Thoracic aorta endothelial cell (primary cell): Measurements from ENCODE around the gene DCLK1. TPM values are rescaled to one million over a fixed set of nuclear protein-coding genes. Genes with fewer than 3 reads are reported as not detected.

ENCODE experiments used
- total RNA-seq: library from RNA; depleted of rRNA; stranded (reverse); fragments of >200 nt; gene quantifications from 2 replicates; pipeline ENCODE4 v1.2.3, GENCODE V29; 2012

Gene DCLK1
- total RNA-seq = 3.5 and 8.5 TPM in 2 replicates

DNA sequence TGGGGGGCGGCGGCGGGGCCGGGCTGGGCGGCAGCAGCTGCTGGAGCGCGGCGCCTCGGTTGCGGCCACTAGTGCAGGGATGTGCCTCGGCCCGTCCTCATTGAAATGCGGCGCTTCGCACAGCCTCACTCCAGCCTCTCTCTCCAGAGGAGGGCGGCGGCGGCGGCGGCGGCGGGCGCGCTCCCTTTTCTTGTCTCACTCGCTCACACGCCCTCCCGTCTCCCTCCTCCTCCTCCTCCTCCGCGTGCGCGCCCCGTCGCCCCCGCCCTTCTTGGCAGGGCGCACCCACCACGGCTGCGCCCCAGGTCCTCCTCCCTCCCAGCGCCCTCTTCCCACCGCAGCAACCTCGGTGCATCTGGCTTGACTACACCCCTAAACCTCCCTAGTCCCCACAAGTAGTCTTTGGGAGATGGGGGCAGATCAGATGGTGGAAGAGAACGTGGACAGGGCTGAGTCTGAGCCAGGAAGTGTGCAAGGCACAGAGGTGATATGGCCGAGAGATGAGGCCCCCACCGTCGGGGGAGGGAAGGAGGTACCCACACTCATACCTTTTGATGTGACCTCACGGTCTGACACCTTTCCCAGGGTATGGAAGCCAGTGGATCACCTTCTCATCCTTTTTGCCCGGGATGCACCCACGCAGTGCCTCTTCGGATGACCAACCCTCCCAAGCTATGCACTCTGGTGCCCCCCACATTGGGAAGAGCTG lies at the start of gene DCLK1:
Gene DCLK1 (minus strand): TSS at position 161 of the 709 bp plus-strand sequence.

Other genes with a start within 250 kb of the DCLK1 start
- 0.13 and 0.36 TPM in 2 replicates for gene SOHLH2, start 83.2 kb upstream of the DCLK1 start, total RNA-seq
- 4.9 and 6.8 TPM in 2 replicates for gene CCDC169, start 166.4 kb upstream of the DCLK1 start, total RNA-seq
- 74.1 and 102 TPM in 2 replicates for gene SPART, start 215.0 kb upstream of the DCLK1 start, total RNA-seq